Measurements from ENCODE around the gene KDM8.
"Not testable (repeated sequence)": the region's sequence is repeated elsewhere in the genome, so short reads cannot be mapped to it uniquely, and the experiment has no call there.

Gene KDM8

GRCh38 chr16:27193300-27193990 lies 9.9 kb upstream of the KDM8 start:
- no peak for DNase-seq

- DNase-seq: no peak
Observed at GRCh38 chr16:27195076-27195741, 8.1 kb upstream of the KDM8 start.

- no peak for DNase-seq
Observed at GRCh38 chr16:27195941-27196595, 7.3 kb upstream of the KDM8 start.

GRCh38 chr16:27197004-27197403 lies 6.3 kb upstream of the KDM8 start:
- no peak for DNase-seq

GRCh38 chr16:27198451-27199234 lies 4.7 kb upstream of the KDM8 start:
- DNase-seq: no peak

GRCh38 chr16:27199235-27199586 lies 4.1 kb upstream of the KDM8 start:
- DNase-seq: no peak

GRCh38 chr16:27199736-27200135 lies 3.6 kb upstream of the KDM8 start:
- no peak for DNase-seq

GRCh38 chr16:27200914-27201313 lies 2.4 kb upstream of the KDM8 start:
- not testable (repeated sequence) for DNase-seq

- DNase-seq: peak; percentile 91
Observed at GRCh38 chr16:27202923-27203506, 311 bp upstream of the KDM8 start.

- DNase-seq: no peak
Observed at GRCh38 chr16:27204312-27204915, 1.1 kb downstream of the KDM8 start.

GRCh38 chr16:27205423-27206065 lies 2.2 kb downstream of the KDM8 start:
- no peak for DNase-seq

GRCh38 chr16:27207121-27207520 lies 3.8 kb downstream of the KDM8 start:
- DNase-seq: not testable (repeated sequence)

GRCh38 chr16:27208081-27208680 lies 4.9 kb downstream of the KDM8 start:
- no peak for DNase-seq

GRCh38 chr16:27208796-27209195 lies 5.5 kb downstream of the KDM8 start:
- no peak for DNase-seq

- no peak for DNase-seq
Observed at GRCh38 chr16:27209591-27209990, 6.3 kb downstream of the KDM8 start.

GRCh38 chr16:27210174-27210573 lies 6.8 kb downstream of the KDM8 start:
- no peak for DNase-seq

GRCh38 chr16:27211026-27211425 lies 7.7 kb downstream of the KDM8 start:
- no peak for DNase-seq

- DNase-seq: no peak
Observed at GRCh38 chr16:27214084-27214961, 11.0 kb downstream of the KDM8 start.

- DNase-seq: no peak
Observed at GRCh38 chr16:27215660-27216059, 12.3 kb downstream of the KDM8 start.

- no peak for DNase-seq
Observed at GRCh38 chr16:27216297-27216885, 13.1 kb downstream of the KDM8 start.
